ENCODE measurements around the gene ADTRP.

Gene ADTRP

GRCh38 chr6:11770546-11771466, 7.8 kb downstream of the ADTRP start:
- Histone ChIP-seq H3K9ac (ENCODE audit: low read length) (no peak overlapping the region), H3K4me3 (ENCODE audit: insufficient read depth, low read length, poor library complexity, severe bottlenecking) (no peak overlapping the region), H3K9me3 (ENCODE audit: insufficient read depth, low read length) (no peaks in the 10 kb centered on the region), H4K20me1 (ENCODE audit: low read depth, low read length) (no peaks in the 10 kb centered on the region), H3K27ac (ENCODE audit: low read depth, low read length) (no peak overlapping the region), H3K36me3 (ENCODE audit: low read length) (no peaks in the 10 kb centered on the region), H3K79me2 (ENCODE audit: insufficient read depth, low read length) (no peaks in the 10 kb centered on the region), H2AFZ (ENCODE audit: low read depth, low read length, severe bottlenecking) (no peak overlapping the region), H3F3A (ENCODE audit: insufficient read depth) (no peaks in the 10 kb centered on the region), H3K4me2 (ENCODE audit: low read depth, low read length, poor library complexity, severe bottlenecking) (no peak overlapping the region), H3K27me3 (ENCODE audit: low read length) (no peaks in the 10 kb centered on the region), H3K9me2 (replicated peaks; ENCODE audit: insufficient read depth, low read length) (no peaks in the 10 kb centered on the region)
- TF ChIP-seq EZH2phosphoT487 (conservative IDR thresholded peaks at IDR 0.05; ENCODE audit: low read length), result no peak
- no peak for TF ChIP-seq CTCF (IDR thresholded peaks at IDR 0.05; ENCODE audit: insufficient read depth, low read length, poor library complexity, severe bottlenecking)

- H3K9me3 ChIP-seq (ENCODE audit: insufficient read depth, low read length), result no peaks in the 10 kb centered on the region
- no peak overlapping the region for H3K9ac ChIP-seq (ENCODE audit: low read length)
- H3K4me3 ChIP-seq (ENCODE audit: insufficient read depth, low read length, poor library complexity, severe bottlenecking), result no peak overlapping the region
- H3K27ac ChIP-seq (ENCODE audit: low read depth, low read length), result no peak overlapping the region
- H3K27me3 ChIP-seq (ENCODE audit: low read length), result no peaks in the 10 kb centered on the region
- no peak overlapping the region for H2AFZ ChIP-seq (ENCODE audit: low read depth, low read length, severe bottlenecking)
- H3K79me2 ChIP-seq (ENCODE audit: insufficient read depth, low read length), result no peaks in the 10 kb centered on the region
- H3F3A ChIP-seq (ENCODE audit: insufficient read depth), result no peaks in the 10 kb centered on the region
- H3K36me3 ChIP-seq (ENCODE audit: low read length), result no peaks in the 10 kb centered on the region
- TF ChIP-seq CTCF (IDR thresholded peaks at IDR 0.05; ENCODE audit: insufficient read depth, low read length, poor library complexity, severe bottlenecking), result no peak
- TF ChIP-seq EZH2phosphoT487 (conservative IDR thresholded peaks at IDR 0.05; ENCODE audit: low read length), result no peak
- no peak overlapping the region for H3K4me2 ChIP-seq (ENCODE audit: low read depth, low read length, poor library complexity, severe bottlenecking)
- H4K20me1 ChIP-seq (ENCODE audit: low read depth, low read length), result no peaks in the 10 kb centered on the region
- H3K9me2 ChIP-seq (replicated peaks; ENCODE audit: insufficient read depth, low read length), result no peaks in the 10 kb centered on the region
Observed at GRCh38 chr6:11769811-11770545, 8.6 kb downstream of the ADTRP start.

- Histone ChIP-seq H3K9me2 (replicated peaks; ENCODE audit: insufficient read depth, low read length) (no peaks in the 10 kb centered on the region), H3K4me2 (ENCODE audit: low read depth, low read length, poor library complexity, severe bottlenecking) (no peak overlapping the region), H2AFZ (ENCODE audit: low read depth, low read length, severe bottlenecking) (no peak overlapping the region), H3F3A (ENCODE audit: insufficient read depth) (no peaks in the 10 kb centered on the region), H3K79me2 (ENCODE audit: insufficient read depth, low read length) (no peaks in the 10 kb centered on the region), H3K36me3 (ENCODE audit: low read length) (no peaks in the 10 kb centered on the region), H3K4me3 (ENCODE audit: insufficient read depth, low read length, poor library complexity, severe bottlenecking) (no peak overlapping the region), H4K20me1 (ENCODE audit: low read depth, low read length) (no peaks in the 10 kb centered on the region), H3K27ac (ENCODE audit: low read depth, low read length) (no peak overlapping the region), H3K27me3 (ENCODE audit: low read length) (no peaks in the 10 kb centered on the region), H3K9me3 (ENCODE audit: insufficient read depth, low read length) (no peaks in the 10 kb centered on the region), H3K9ac (ENCODE audit: low read length) (no peak overlapping the region)
- TF ChIP-seq EZH2phosphoT487 (conservative IDR thresholded peaks at IDR 0.05; ENCODE audit: low read length) (no peak), CTCF (IDR thresholded peaks at IDR 0.05; ENCODE audit: insufficient read depth, low read length, poor library complexity, severe bottlenecking) (no peak)
Observed at GRCh38 chr6:11769244-11769643, 9.4 kb downstream of the ADTRP start.
